ENCODE results near the gene SLC6A8.
"Not testable (repeated sequence)": the region's sequence is repeated elsewhere in the genome, so short reads cannot be mapped to it uniquely, and the experiment has no call there.

The SLC6A8 gene

DNA sequence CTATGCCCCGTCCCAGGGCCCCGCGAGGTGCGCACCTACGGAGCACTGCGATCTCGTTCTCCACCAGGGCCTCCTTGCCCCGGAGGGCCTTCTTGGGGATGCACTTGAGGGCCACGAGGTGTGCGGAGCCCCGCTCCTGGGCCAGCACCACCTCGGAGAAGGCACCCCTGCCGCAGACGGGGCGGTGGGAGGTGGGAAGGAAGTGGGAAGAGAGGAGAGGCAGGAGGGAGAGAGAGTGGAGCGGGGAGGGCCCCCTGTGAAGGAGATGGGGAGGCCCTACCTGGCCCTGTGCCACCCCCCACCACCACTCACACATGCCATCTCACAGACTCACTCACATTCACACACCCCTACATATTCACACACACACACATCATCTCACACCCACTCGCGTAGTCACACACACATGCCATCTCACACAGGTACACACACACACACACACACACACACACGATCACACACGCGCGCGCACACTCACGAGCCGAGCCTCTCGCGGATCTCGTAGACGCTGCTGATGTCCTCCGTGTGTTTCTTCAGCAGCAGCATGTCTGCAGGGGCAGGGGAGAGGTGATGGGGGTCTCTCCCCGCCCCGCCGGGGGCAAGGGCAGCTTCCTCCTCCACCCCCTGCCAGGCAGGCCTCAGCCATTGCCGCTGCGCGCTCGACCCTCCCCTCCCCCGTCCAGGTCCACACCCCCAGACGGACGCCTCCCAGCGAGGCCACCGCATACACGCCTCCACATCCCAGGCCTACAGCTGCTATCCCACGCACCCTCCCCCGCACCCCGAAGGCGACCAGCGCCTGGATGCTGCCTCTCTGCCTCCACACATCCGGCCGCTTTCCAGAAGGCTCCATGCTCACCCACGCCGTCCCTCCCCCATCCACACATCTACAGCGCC, 14.9 kb upstream of the SLC6A8 start:
- DNase-seq (ENCODE audit: low read depth): no peak

DNA sequence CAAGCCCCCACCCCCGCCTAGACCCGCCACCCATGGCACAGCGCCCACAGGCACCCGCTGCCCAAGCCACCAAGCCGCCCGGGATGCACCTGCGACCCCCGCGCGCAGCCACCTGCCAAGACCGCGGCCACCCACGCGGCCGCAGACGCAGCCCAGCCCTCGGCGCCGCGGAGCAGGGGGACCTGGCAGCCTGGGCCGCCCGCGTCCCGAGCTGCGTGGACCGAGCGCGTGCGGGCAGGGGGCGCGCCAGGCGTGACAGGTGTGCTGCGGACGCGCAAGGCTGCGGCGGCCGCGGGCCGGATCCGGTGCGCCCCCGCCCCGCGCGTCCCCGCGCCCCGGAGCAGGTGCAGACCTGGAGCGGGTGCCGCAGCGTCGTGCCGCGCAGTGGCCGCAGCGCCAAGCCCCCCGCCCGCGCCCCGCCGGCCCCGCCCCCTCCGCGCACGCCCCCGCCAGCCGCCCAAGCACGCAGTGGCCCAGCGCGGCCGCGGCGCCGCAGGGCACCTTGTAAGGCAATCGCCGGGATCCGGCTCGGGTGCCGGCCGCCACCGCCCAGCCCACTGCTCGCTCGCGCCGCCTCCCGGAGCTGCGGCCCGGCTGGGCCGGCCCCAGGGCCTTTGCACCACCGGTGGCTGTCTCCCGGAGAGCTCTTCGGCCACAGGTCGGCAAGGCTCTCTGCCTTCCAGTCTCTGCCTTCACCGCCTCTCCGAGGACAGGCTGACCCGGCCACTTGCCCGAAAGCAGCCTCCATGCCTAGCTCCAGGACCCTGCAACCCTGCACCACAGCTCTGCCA, 14.1 kb upstream of the SLC6A8 start, which contains the start of gene PNCK:
Gene PNCK (minus strand): TSS at position 386 of the 791 bp plus-strand sequence. CDS start 737 bp downstream, outside the sequence.
- DNase-seq (ENCODE audit: low read depth): no peak

GRCh38 chrX:153674219-153674851, 13.4 kb upstream of the SLC6A8 start:
- DNase-seq (ENCODE audit: low read depth): no peak

GRCh38 chrX:153681175-153681574, 6.6 kb upstream of the SLC6A8 start:
- no peak for DNase-seq (ENCODE audit: low read depth)

- not testable (repeated sequence) for DNase-seq (ENCODE audit: low read depth)
Observed at GRCh38 chrX:153683486-153683885, 4.2 kb upstream of the SLC6A8 start.

DNA sequence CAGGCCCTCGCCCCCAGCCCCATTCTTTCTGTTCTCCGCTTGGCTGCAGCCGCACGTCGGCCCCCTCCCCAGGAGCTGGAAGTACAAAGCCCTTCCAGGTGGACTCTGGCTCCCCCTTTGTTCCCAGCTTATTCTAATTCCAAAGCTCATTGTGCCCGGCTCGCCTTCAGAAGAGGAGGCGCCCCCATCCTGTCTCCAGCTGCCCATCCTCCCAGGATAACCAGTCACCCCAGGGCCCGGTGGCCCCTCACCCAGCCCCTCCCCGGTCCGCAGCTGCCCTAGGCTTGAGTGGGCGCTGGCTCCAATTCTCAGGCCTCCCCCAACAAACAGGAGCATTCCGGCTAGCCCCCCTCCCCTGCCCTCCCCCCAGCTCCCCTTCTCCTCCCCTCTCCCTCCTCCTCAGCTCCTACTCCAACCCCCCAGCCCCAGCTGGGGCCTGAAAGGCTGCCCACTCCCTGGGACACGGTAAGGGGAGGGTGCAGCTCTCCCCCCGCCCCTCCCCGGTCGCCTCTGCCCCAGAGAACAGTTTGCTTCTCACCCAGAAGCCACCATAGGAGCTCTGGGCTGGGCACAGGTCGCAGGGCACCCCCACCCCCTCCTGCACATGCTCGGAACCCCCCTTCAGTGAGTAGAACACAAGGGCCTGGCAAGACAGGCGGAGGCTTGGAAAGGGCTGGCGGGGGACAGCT, 3.1 kb upstream of the SLC6A8 start:
- no peak for DNase-seq (ENCODE audit: low read depth)

DNA sequence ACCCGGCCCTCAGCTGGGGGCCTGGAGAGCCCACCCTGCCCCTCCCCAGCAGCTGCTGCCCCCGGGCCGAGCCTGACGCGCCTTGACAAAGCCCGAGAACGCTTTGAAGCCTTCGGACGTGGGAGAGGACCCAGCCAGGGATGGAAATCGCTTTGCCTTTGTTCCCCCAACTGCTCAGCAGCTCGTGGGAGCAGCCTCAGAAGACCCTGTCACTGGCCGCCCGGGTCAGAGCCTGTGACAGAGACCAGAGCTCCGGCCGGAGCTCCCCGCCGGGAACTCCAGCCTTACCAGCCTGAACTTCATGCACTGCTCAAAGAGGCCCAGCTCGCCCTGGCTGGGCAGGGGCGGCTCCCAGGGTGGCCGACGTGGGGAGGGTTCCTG, 2.6 kb upstream of the SLC6A8 start:
- DNase-seq (ENCODE audit: low read depth): no peak

DNA sequence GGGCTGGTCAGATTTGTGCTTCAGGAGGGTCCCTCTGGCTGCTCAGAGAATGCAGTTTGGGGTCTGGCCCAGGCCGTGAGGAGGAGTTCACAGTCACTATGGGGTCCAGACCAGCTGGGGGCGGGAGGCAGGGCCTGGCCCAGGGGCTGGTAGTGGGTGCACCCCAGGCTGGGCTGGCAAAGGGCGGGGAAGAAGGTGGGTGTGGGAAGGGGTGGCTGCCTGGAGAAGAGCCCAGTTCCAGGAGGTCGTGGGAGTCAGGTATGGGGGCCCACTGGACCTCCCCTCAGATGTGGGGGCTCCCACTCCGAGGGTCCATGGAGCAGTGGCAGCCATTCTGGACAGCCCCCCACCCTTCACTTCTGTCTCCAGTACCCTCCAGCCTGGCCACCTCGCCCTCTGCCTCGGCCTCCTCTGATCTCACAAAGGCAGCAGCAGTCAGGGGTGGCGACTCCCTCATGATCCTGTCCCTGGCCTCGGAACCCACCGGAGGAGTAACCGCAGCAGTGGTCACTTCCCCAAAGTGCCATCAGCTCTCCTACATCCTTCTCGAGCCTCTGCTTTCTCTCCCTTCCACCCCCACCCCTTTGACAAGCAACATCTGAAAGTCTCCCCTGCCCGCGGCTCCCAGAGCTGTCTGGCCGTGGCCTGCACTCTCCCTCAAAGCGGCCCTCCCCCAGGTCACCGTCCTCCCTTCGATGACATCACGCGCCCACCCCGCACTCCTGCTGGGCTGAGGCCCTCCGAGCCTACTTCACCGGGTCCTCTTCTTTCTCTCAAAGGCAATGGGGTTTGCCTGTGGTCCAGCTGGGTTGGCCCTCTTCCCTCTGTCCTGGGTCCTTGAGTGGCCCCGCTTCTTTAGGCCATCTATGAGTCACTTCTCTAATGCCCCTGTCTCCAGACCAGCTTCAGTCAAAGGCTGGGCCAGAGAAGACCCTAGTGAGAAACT, 1.7 kb upstream of the SLC6A8 start:
- DNase-seq (ENCODE audit: low read depth): no peak

GRCh38 chrX:153686711-153687110, 1.0 kb upstream of the SLC6A8 start:
- no peak for DNase-seq (ENCODE audit: low read depth)

- no peak for DNase-seq (ENCODE audit: low read depth)
Observed at GRCh38 chrX:153688071-153688470, 345 bp downstream of the SLC6A8 start.

GRCh38 chrX:153688506-153688905, 780 bp downstream of the SLC6A8 start:
- no peak for DNase-seq (ENCODE audit: low read depth)

DNA sequence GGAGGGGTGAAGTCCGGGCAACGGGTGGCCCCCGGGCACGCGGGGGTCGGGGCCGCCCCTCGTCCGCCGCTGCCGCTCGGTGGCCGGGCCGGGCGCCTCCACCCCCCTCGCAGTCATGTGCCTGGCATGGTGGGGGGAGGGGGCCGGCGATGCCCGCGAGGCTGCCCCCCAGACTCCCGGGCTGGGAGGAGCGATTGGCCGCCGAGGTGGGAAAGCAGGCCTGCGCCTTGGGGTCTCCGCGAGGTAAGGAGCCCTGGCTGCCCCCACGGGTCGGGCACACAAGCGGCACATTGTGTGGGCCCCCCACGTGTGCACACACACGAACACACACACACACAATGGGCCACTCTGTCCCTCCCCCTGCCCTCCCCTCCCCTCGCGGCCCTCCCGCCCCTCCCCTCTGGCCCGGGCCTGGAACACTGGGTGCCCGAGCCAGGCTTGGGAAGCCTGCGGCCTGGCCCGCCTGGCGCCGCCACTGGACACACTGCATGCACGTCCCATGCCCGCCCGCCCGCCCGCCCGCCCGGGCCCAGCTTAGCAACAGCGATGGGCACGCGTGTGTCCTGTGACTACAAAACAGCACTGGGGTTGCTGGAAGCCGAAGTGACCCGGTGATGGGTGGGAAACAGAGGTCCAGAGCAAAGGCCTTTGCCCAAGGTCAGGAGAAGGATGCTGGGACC, 1.3 kb downstream of the SLC6A8 start:
- DNase-seq (ENCODE audit: low read depth): no peak

DNA sequence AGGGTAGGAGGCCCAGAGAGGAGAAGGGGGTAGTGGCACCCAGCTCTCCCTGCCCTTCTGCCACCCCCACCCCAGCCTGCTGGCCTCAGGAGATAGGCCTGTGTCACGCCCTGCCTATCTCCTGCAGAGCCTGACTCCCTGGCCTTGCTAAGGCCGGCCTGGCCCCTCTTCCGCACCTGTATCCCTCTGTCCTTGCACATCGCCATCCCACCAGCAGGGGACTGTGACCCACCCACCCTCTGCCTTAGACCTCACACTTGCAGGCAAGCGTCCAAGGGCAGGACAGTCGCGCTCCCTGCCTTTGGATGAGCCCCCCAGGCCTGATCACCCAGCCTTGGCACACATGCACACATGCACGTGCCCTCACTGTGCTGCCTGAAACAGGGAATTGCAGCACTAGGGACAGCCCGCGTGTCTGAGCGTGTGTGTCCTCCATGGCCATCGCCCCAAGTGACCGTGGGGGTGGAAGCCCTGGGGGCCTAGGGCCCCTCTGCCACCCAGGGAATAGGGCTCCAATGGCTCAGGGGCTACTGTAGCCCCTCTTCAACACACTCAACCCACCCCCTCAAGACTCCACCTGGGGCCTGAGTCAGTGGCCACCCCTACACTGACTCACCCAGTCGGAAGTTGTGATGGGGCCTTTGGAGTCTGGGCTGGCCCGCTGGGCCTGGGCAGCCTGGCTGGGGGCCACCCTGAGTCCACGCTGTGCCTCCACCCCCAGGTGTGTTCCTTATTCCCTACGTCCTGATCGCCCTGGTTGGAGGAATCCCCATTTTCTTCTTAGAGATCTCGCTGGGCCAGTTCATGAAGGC, 2.1 kb downstream of the SLC6A8 start:
- no peak for DNase-seq (ENCODE audit: low read depth)

- DNase-seq (ENCODE audit: low read depth): no peak
Observed at GRCh38 chrX:153690466-153690865, 2.7 kb downstream of the SLC6A8 start.

DNA sequence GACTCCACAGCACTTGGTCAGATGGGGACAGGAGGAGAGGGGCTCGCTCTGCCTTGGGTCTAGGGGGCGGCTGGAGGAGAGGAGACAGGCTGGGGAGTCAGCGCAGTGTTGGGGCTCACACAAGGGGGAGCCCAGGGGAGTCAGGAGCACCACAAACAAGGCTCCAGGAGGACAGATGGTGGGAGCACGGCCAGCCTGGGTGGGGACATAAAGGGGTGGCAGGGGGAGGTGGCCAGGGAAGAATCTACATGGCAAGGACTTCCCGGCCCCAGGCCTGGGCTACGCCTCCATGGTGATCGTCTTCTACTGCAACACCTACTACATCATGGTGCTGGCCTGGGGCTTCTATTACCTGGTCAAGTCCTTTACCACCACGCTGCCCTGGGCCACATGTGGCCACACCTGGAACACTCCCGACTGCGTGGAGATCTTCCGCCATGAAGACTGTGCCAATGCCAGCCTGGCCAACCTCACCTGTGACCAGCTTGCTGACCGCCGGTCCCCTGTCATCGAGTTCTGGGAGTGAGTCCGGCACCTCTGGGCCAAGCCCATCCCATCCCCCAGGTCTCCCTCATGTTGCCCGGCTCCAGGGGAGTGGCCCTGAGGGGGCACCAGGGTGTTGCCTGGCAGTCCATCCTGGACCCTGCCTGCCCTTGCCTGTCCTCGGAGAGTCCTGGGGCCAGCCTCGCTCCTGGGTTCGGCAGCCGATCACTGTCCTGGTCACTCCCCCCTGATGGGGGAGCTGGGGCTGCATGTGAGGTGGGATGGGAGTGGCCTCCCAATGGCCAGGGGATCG, 3.5 kb downstream of the SLC6A8 start:
- DNase-seq (ENCODE audit: low read depth): not testable (repeated sequence)

DNA sequence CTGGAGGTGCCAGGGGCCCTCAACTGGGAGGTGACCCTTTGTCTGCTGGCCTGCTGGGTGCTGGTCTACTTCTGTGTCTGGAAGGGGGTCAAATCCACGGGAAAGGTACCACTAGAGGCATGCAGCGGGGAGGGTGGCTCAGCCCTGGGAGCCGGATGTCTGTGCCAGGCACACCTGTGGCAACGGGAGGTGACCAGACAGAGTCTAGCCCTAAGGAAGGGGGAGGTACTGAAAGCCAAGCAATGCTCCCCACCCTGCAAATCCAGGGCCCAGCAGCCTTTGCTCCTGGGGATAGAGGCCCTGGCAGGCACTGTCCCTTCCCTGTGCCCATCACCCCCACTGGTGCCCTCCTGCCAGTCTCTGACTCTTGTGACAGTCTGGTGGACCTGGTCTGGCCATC, 4.3 kb downstream of the SLC6A8 start:
- DNase-seq (ENCODE audit: low read depth): no peak

DNA sequence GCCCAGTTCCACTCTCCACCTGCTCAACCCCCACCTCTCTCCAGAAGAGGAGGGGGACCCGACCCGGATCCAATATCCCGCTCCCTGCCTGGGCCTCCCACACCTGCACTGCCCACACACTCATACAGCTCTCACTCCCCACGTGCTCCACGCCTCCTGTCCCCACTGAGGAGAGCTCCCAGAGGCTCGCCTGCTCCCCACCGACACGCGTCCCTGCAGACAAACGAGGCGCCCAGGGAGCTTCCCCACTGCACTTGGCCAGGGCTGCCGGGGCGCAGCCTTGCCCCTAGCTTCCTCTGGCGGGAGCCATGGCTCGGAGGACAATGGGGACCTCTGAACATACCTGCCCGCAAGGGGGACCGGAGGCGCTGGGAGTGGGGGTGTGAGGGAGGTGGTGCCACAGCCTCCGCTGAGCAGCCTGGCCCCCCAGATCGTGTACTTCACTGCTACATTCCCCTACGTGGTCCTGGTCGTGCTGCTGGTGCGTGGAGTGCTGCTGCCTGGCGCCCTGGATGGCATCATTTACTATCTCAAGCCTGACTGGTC, 5.0 kb downstream of the SLC6A8 start:
- no peak for DNase-seq (ENCODE audit: low read depth)

Measured in CMK (cell line).